ENCODE results near the gene SNX11. TPM values are rescaled to one million over a fixed set of nuclear protein-coding genes. Genes with fewer than 3 reads are reported as not detected.

SNX11 gene
- total RNA-seq, 1 donor, result 12.5 TPM

GRCh38 chr17:48160177-48161081, 52.9 kb downstream of the SNX11 start:
- H3K9me3 ChIP-seq (ENCODE audit: low read depth, low read length), result no peaks in the 10 kb centered on the region
- H3K4me3 ChIP-seq (ENCODE audit: low read length), result no peak overlapping the region
- no peaks in the 10 kb centered on the region for H3K27me3 ChIP-seq (ENCODE audit: insufficient read depth, low read length)
- no peaks in the 10 kb centered on the region for H3K4me1 ChIP-seq (ENCODE audit: insufficient read depth, low read length)

- Histone ChIP-seq H3K27me3 (ENCODE audit: insufficient read depth, low read length) (no peaks in the 10 kb centered on the region), H3K4me3 (ENCODE audit: low read length) (no peak overlapping the region), H3K9me3 (ENCODE audit: low read depth, low read length) (no peaks in the 10 kb centered on the region), H3K4me1 (ENCODE audit: insufficient read depth, low read length) (no peaks in the 10 kb centered on the region)
Measured at GRCh38 chr17:48161127-48161905, 53.8 kb downstream of the SNX11 start.

GRCh38 chr17:48162306-48162934, 54.9 kb downstream of the SNX11 start:
- Histone ChIP-seq H3K9me3 (ENCODE audit: low read depth, low read length) (no peaks in the 10 kb centered on the region), H3K4me3 (ENCODE audit: low read length) (no peak overlapping the region), H3K27me3 (ENCODE audit: insufficient read depth, low read length) (no peaks in the 10 kb centered on the region), H3K4me1 (ENCODE audit: insufficient read depth, low read length) (no peaks in the 10 kb centered on the region)

- Histone ChIP-seq H3K4me1 (ENCODE audit: insufficient read depth, low read length) (no peaks in the 10 kb centered on the region), H3K27me3 (ENCODE audit: insufficient read depth, low read length) (no peaks in the 10 kb centered on the region), H3K4me3 (ENCODE audit: low read length) (no peak overlapping the region), H3K9me3 (ENCODE audit: low read depth, low read length) (no peaks in the 10 kb centered on the region)
Measured at GRCh38 chr17:48162946-48163506, 55.5 kb downstream of the SNX11 start.

GRCh38 chr17:48163809-48164208, 56.2 kb downstream of the SNX11 start:
- Histone ChIP-seq H3K4me1 (ENCODE audit: insufficient read depth, low read length) (no peaks in the 10 kb centered on the region), H3K27me3 (ENCODE audit: insufficient read depth, low read length) (no peaks in the 10 kb centered on the region), H3K4me3 (ENCODE audit: low read length) (no peak overlapping the region), H3K9me3 (ENCODE audit: low read depth, low read length) (no peaks in the 10 kb centered on the region)

- no peaks in the 10 kb centered on the region for H3K4me1 ChIP-seq (ENCODE audit: insufficient read depth, low read length)
- no peaks in the 10 kb centered on the region for H3K27me3 ChIP-seq (ENCODE audit: insufficient read depth, low read length)
- no peaks in the 10 kb centered on the region for H3K9me3 ChIP-seq (ENCODE audit: low read depth, low read length)
- H3K4me3 ChIP-seq (ENCODE audit: low read length), result no peak overlapping the region
Measured at GRCh38 chr17:48169926-48170325, 62.4 kb downstream of the SNX11 start.

Other genes with a start within 250 kb of the SNX11 start
- 2.5 TPM for gene SP2, start 211.5 kb upstream of the SNX11 start, total RNA-seq
- 6.6 TPM for gene PNPO, start 166.2 kb upstream of the SNX11 start, total RNA-seq
- gene PRR15L, start 149.9 kb upstream of the SNX11 start, total RNA-seq, result not detected
- gene CDK5RAP3, start 136.7 kb upstream of the SNX11 start, total RNA-seq, result 52.3 TPM
- 0.52 TPM for gene COPZ2, start 70.0 kb upstream of the SNX11 start, total RNA-seq
- 17.0 TPM for gene NFE2L1, start 59.4 kb upstream of the SNX11 start, total RNA-seq
- gene CBX1, start 6.3 kb upstream of the SNX11 start, total RNA-seq, result 8.1 TPM

Data from mononuclear cell (primary cell).